OCI-LY1 (cell line): ENCODE data around the gene VWA5B1.

ENCODE experiments used
- EZH2 ChIP-seq: fragments of 200-600 bp; sonication (generic), shearing (Covaris generic); IDR thresholded peaks from 2 replicates; pipeline ENCODE4 v1.8.0; 2017; ENCODE audit warnings: borderline replicate concordance, mixed run types, mild to moderate bottlenecking, antibody characterized with exemption, low read length, moderate library complexity, mixed read lengths
- TF ChIP-seq, protein P1 (sequence below): fragments of 200-600 bp; sonication (generic), shearing (Covaris generic); IDR thresholded peaks from 2 replicates; pipeline ENCODE4 v1.5.1; 2017; ENCODE audit warnings: mild to moderate bottlenecking, antibody characterized with exemption, low read length, moderate library complexity, mixed read lengths

DNA sequence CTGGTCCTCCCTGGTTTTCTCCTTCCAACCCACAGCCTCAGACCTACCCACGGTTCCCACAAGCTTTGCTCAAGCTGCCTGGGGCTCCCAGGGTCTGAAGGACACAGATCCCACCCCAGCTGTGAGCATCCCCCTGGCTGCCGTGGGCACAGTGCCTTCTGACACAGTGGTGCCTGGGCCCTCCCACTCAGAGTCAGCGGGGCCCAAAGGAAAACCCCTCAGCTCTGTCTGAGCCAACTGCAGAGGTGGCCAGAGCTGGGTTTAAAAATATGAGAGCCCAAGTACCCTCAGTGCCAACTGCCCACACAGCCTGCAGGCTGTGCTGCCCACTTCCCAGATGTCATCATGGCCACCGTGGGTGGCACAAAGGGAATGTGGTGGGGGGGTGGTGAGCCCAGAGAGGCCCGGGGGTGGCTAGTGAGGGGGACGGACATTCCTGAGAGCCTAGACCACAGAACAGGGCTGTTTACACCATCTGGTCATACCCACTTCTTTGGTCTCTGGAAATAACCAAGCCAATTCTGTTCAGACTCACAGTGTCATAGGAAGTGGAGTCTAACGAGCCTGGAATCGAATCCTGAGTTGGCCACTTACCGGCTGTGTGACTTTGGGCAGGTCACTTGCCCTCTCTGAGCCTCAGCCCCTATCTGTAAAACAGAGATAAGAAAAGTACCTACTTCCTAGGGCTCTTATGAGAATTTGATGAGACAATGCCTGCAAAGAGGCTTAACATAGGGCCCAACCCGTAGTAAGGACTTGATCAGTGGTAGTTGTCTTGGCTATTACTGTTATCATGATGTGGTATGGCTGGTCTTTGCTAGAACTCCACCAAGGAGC lies 109.9 kb downstream of the VWA5B1 start:
- TF ChIP-seq, protein P1, sequence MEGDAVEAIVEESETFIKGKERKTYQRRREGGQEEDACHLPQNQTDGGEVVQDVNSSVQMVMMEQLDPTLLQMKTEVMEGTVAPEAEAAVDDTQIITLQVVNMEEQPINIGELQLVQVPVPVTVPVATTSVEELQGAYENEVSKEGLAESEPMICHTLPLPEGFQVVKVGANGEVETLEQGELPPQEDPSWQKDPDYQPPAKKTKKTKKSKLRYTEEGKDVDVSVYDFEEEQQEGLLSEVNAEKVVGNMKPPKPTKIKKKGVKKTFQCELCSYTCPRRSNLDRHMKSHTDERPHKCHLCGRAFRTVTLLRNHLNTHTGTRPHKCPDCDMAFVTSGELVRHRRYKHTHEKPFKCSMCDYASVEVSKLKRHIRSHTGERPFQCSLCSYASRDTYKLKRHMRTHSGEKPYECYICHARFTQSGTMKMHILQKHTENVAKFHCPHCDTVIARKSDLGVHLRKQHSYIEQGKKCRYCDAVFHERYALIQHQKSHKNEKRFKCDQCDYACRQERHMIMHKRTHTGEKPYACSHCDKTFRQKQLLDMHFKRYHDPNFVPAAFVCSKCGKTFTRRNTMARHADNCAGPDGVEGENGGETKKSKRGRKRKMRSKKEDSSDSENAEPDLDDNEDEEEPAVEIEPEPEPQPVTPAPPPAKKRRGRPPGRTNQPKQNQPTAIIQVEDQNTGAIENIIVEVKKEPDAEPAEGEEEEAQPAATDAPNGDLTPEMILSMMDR: no peak
- TF ChIP-seq EZH2: no peak
